Superior temporal gyrus (tissue), 1 donor: ENCODE results near the gene MYO1A.

ENCODE experiments used
- DNase-seq: peaks from one replicate; pipeline ENCODE4 v3.0.0-alpha.2; 2016; ENCODE audit errors: extremely low spot score

MYO1A gene

DNA sequence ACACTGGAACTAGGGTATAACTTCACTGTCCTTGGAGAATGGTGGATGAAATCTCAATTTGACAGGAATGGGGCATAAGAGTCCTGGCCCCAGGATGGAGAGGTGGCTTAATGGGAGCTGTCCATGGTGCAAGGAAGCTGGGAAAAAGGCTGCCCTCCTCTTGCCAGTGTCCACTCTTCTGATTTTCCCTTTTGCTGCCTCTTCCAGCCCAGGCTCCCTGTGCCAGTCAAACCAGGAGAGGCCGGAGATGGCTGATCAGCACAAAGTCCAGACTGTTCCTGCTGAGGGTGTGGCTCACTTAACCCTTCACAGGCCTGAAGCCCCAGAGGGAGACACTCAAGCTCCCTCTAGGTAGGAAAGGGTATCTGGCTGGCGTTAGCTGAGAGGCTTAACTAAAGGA lies at the start of gene MYO1A:
MYO1A (minus strand) TSS at position 240 of the 400 bp plus-strand sequence. CDS start 1,806 bp downstream, outside the sequence.
- no peak for DNase-seq

GRCh38 chr12:57099047-57099714 lies 49.3 kb upstream of the MYO1A start:
- DNase-seq: no peak

GRCh38 chr12:57098546-57098945 lies 48.6 kb upstream of the MYO1A start:
- no peak for DNase-seq

- DNase-seq: no peak
Observed at GRCh38 chr12:57097554-57097835, 47.6 kb upstream of the MYO1A start.

DNA sequence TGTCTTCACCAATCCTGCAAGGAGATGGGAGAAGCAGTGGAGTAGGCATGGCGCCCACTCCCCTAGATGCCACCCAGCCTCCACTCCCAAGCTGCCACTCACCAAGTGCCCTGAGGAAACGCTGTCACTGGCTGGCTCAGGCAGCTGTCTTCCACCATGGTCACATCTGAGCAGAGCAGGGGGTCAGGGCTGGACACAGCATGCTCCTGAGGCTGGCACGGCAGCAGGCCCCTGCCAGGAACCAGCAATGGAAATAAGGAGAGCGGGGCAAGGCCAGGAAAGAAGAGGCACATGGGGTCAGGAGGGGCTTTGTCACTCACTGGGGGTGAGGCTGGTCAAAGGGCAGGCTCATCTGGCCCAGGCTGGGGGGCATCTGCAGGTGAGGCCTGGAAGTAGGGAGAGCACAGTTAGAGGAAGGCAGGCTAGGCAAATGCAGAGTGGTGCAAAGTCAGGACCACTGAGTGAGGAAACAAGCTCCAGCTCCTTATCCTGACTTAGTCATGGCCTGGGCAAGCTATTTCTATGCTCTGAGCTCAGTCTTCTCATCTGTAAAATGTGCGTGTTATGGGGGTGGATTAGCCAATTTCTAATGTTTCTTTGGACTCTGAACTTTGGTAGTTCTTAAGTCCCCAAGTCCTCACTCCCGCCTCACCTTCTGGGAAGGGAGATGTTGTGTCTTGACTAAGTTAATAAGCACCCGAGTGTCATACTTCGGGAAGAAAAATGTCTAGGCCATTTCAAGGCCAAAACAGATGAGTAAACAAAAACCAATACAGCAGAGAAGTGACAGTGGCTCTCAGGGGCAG lies 47.0 kb upstream of the MYO1A start:
- DNase-seq: no peak

DNA sequence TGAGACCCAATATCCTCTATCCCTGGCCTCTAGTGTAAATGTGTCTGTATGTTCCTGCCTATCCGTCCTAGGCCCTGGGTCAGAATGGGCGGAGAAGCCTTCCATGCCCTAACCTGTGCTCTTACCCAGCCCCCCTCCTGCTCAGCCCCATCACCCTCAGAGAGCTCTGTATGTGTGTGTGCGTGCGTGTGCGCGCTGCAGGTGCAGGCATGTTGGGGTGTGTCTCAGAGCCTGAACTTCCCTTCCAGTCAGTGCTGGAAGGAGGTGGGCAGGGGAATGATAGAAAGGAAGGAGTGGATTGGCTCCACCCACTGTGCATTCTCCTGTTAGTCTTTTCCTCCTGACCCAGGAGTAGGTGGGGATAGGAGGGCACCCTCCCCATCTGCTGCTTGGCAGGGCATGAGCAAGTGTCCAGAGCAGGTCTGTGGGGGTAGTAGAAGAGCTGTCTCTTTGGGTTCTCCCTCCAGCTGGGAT lies 46.2 kb upstream of the MYO1A start:
- DNase-seq: no peak

GRCh38 chr12:57095440-57095839 lies 45.5 kb upstream of the MYO1A start:
- no peak for DNase-seq

DNA sequence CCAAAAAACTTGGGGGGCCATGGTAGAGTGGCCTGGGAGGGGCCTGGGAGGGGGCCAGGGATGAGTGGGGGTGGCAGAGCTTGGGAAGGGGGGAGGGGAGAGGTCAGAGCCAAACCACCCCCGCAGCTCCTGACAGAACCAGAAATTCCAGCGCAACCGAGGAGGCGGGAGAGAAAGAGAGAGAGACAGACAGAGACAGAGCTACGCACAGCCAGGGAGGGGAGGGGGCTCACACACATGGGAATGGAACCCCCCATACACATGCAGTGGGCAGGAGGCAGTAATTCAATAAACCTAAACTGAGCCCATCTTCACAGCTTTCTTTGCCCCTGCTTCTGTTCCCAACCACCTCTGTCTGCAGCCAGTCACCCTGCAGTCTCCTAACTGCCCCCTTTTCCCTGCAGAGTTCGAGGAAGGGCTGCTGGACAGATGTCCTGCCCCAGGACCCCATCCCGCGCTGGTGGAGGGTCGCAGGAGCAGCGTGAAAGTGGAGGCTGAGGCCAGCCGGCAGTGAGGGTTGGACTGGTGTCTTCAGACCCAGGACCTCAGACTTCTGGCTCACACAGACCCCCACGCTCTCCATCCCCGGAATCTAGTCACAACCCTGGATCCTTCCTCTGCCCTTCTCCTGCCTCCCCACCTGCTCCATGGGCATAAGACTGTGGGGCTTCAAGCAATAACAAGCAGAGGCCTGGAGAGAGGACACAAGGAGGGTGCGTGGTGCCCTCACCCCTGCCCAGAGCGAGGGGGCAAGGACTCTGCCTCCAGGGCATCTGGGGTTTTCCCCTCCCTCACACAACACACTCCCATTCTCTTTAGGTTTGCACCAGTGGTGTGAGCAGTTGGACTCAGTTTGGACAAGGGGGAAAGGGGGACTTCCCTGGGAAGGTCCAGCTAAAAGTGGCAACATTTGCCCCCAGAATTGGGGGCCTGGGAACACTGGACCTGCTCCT lies 44.6 kb upstream of the MYO1A start:
- DNase-seq: no peak

DNA sequence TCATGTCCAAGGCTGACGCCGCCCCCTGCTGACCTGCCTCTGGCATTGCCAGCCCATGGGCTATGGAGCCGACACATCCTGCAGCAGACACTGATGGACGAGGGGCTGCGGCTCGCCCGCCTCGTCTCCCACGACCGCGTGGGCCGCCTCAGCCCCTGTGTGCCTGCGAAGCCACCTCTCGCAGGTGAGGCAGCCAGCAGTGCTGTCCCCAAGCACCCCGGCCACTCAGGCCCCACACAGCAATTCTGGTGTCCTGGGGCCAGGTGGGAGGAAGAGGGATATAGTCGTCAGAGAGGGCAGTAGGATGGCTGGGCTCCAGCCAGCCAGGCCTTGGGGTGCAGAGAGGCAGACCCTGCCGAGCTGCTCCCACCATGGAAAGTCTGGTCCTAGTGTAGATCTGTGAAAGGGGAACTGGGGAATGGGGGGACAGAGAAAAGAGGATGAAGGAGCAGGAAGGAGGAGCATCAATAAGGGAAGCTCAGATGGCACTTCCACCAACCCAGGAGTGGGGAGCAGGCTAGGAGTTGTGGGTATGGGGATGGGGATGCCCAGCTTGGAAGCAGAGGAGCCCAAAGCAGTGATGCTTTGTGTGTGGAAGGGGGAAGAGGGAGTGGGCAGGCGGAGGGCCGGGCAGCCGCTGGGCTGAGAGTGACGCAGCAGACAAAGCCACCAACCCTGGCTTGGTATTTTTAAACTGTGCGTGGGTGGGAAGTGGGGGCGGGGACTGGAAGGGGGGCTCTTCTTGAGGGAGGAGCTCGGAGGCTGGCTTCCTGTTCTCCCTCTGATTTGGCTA lies 43.7 kb upstream of the MYO1A start:
- no peak for DNase-seq

DNA sequence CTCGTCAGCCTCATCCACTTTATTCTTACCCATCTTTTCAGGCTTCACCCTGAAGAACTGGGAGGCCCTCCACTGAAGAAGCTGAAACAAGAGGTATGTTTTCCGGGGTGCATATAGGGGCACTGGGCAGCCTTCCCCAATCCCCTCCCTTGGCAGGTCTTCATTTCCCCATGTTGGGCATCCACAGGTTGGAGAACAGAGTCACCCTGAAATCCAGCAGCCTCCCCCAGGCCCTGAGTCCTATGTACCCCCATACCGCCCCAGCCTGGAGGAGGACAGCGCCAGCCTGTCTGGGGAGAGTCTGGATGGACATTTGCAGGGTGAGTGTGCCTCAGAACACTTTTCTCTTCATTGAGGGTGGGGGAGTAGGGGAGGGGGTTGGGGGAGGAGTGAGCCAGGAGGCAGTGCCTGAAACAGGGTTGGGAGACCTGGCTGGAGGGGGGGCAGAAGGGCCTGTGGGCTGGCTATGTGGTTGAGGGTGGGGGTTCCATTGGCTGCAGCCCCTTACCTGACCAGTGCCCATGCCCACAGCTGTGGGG lies 43.0 kb upstream of the MYO1A start:
- no peak for DNase-seq

- DNase-seq: no peak
Observed at GRCh38 chr12:57092529-57092862, 42.6 kb upstream of the MYO1A start.

DNA sequence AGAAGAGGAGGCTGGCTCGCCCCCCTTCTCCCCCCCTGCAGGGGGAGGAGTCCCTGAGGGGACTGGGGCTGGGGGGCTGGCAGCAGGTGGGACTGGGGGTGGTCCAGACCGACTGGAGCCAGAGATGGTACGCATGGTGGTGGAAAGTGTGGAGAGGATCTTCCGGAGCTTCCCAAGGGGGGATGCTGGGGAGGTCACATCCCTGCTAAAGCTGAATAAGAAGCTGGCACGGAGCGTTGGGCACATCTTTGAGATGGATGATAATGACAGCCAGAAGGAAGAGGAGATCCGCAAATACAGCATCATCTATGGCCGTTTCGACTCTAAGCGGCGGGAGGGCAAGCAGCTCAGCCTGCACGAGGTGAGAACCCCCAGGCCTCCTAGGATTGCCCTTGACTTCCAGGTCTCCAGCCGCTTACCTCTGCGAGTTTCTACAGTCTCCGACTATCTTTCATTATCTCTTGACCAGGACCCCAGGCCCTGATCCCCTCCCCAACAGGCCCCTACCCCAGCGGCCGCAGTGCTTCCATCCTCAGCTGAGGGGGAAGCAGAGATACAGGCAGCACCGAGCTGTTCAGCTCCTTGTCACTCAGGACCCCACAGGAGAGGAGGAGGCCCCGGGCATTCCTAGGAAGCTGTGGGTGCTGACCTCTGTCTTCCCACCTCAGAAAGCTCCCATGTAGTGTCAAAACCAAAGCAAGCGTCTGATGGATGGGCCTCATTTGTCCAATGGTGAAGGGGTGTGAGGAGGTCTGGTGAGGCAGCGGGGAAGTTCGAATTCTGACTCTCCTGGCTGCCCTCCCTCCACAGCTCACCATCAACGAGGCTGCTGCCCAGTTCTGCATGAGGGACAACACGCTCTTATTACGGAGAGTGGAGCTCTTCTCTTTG lies 42.0 kb upstream of the MYO1A start:
- no peak for DNase-seq

DNA sequence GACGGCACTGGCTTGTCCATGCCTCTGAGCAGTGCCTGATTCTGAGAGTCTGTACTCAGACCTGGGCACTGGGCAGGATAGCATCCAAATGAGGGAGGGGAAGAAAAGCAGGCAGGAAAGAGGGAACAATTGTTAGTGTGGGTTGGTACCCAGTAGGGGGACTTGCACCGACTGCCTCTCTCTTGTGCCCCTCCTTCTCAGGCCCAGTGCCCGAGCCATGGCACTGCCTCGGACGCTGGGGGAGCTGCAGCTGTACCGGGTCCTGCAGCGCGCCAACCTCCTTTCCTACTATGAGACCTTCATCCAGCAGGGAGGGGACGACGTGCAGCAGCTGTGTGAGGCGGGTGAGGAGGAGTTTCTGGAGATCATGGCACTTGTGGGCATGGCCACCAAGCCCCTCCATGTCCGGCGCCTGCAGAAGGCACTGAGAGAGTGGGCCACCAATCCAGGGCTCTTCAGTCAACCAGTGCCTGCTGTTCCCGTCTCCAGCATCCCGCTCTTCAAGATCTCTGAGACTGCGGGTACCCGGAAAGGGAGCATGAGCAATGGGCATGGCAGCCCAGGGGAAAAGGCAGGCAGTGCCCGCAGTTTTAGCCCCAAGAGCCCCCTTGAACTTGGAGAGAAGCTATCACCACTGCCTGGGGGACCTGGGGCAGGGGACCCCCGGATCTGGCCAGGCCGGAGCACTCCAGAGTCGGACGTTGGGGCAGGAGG lies 41.2 kb upstream of the MYO1A start:
- DNase-seq: peak; percentile 69

DNA sequence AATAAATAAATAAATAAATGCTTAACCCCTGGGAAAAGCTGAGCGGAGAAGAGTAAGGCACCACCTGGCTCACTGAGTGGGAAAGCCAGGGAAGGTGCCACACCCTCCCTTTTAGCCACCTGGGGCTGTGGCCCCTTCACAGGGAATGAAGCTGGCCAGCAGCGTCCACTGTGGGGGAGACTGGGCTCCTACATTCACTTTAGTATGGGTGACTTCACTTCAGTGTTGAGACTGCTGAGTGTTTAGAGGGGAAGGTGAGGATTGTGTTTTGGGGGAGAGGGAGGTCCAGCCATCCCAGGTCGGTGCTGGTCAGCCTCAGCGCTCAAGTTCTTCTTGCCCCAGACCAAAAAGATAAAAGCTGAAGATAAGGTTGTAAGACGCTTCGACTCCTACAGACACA lies 40.6 kb upstream of the MYO1A start:
- DNase-seq: no peak

- no peak for DNase-seq
Observed at GRCh38 chr12:57089271-57090245, 39.6 kb upstream of the MYO1A start.

- peak; percentile 78 for DNase-seq
Observed at GRCh38 chr12:57088354-57089270, 38.7 kb upstream of the MYO1A start, which contains the start of gene NAB2. TSS of gene NAB2 (plus strand) at chr12:57089114. CDS start at chr12:57089272, 158 bp downstream.

- DNase-seq: no peak
Observed at GRCh38 chr12:57087691-57088353, 37.9 kb upstream of the MYO1A start.
